HG02943 (cell line): ENCODE data around the gene ERBB2.

Experiments used
- ATAC-seq: cut with Tn5 transposase; IDR thresholded peaks from one replicate; pipeline ENCODE4 v1.9.1; 2021; ENCODE audit warnings: mild to moderate bottlenecking, low read depth, moderate library complexity; ENCODE audit not compliant: unreplicated experiment

ERBB2 gene

DNA sequence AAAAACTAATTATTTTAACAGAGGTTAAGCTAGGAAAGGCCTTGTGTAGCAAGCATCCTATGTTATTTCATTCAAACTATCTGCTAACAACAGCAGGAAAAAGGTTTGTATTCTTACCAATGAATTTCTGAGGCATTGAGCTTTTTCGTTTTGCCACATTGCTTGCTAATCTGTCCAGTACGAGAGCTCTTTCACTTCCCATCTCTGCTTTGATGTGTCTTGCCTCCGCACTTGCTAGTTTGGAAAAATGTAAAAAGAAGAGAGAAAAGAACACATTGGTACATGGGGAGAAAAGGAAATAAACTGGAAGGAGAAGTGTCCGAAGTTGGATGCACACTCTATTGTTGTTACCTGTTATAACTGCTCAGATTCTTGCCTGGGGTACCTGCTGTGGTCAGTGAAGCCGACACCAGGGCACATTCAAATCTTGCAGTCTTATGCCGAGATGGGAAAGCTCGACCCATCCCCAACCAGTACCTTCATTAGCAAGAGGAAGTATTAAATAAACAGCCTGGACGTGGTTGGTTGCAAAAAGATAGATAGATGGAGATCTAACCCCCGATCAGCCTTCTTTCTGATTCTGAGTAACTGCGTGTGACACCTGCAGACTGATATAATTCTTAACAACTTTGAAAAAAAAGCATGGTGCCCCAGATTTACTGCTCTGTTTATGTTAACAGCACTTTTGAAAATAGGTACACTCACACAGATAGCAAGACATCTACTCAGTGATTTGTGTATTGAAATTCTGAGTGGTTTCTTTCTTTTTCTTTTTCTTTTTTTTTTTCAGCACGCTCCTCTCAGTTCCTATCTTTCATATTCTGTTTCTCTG, 77.9 kb downstream of the ERBB2 start:
- no peak for ATAC-seq
